ENCODE measurements around the gene CLIP2.

- TF ChIP-seq CTCF (conservative IDR thresholded peaks at IDR 0.05; ENCODE audit: low read length) (no peak), EZH2phosphoT487 (IDR thresholded peaks at IDR 0.05; ENCODE audit: borderline replicate concordance) (no peak)
Observed at GRCh38 chr7:74420006-74420405, 130.8 kb downstream of the CLIP2 start.

Measured in Loucy (cell line).